Stimulated activated CD8-positive, alpha-beta memory T cell treated with anti-CD3 and anti-CD28 coated beads, Interleukin-7, amount 100 ng/mL, for 4 hours (primary cell): ENCODE data around the gene IL36G.
A peak's percentile ranks its signal among the peaks of the same experiment; 100 is the strongest.

ENCODE experiments used
- DNase-seq, 2 donors: peaks; one replicate each; pipeline ENCODE4 v3.0.0-alpha.2; 2020; ENCODE audit warnings: low read depth in 2 of 2

IL36G gene

GRCh38 chr2:112972423-112973086, 5.3 kb upstream of the IL36G start:
- DNase-seq = no peak

- no peak for DNase-seq
These were observed 4.7 kb upstream of the IL36G start for GRCh38 chr2:112973156-112973555.

- no peak for DNase-seq
These were observed 1.9 kb downstream of the IL36G start for GRCh38 chr2:112979731-112980130.

- no peak for DNase-seq
These were observed 2.7 kb downstream of the IL36G start for GRCh38 chr2:112980537-112980936.

- no peak for DNase-seq
These were observed 7.3 kb downstream of the IL36G start for GRCh38 chr2:112985090-112985489.

- DNase-seq = no peak
These were observed 11.8 kb downstream of the IL36G start for GRCh38 chr2:112989611-112990010.

- DNase-seq = no peak
These were observed 16.0 kb downstream of the IL36G start for GRCh38 chr2:112993831-112994230.

- no peak for DNase-seq
These were observed 16.8 kb downstream of the IL36G start for GRCh38 chr2:112994648-112995047.

GRCh38 chr2:112995346-112995920, 17.6 kb downstream of the IL36G start:
- no peak for DNase-seq

- peak; percentile 36 to 38 for DNase-seq
These were observed 18.8 kb downstream of the IL36G start for GRCh38 chr2:112996635-112997034.

- DNase-seq = no peak
These were observed 19.3 kb downstream of the IL36G start for GRCh38 chr2:112997151-112997550.

- DNase-seq = no peak
These were observed 22.6 kb downstream of the IL36G start for GRCh38 chr2:113000436-113000835.

- no peak for DNase-seq
These were observed 24.9 kb downstream of the IL36G start for GRCh38 chr2:113002677-113003076.

- DNase-seq = no peak
These were observed 27.3 kb downstream of the IL36G start, which contains the start of gene IL36A for GRCh38 chr2:113005030-113005509. IL36A (plus strand) TSS chr2:113005459; CDS start chr2:113005872, 413 bp downstream.

GRCh38 chr2:113007250-113007649, 29.4 kb downstream of the IL36G start:
- no peak for DNase-seq

GRCh38 chr2:113009622-113010021, 31.8 kb downstream of the IL36G start:
- no peak for DNase-seq

GRCh38 chr2:113010088-113010487, 32.3 kb downstream of the IL36G start:
- DNase-seq = no peak

- DNase-seq = no peak
These were observed 33.3 kb downstream of the IL36G start for GRCh38 chr2:113011108-113011507.

GRCh38 chr2:113012436-113013335, 34.9 kb downstream of the IL36G start:
- no peak for DNase-seq

GRCh38 chr2:113013336-113013661, 35.5 kb downstream of the IL36G start:
- DNase-seq = no peak

- no peak for DNase-seq
These were observed 36.3 kb downstream of the IL36G start for GRCh38 chr2:113014067-113014466.

- DNase-seq = no peak
These were observed 37.2 kb downstream of the IL36G start for GRCh38 chr2:113015042-113015441.

GRCh38 chr2:113015655-113016054, 37.8 kb downstream of the IL36G start:
- no peak for DNase-seq
